GM18502 (cell line): ENCODE results near the gene STAT2.
A peak's percentile ranks its signal among the peaks of the same experiment; 100 is the strongest.
"Not testable (repeated sequence)": the region's sequence is repeated elsewhere in the genome, so short reads cannot be mapped to it uniquely, and the experiment has no call there.

Experiments
- ATAC-seq: cut with Tn5 transposase; IDR thresholded peaks from one replicate; pipeline ENCODE4 v1.9.1; 2021; ENCODE audit warnings: mild to moderate bottlenecking; ENCODE audit not compliant: unreplicated experiment, poor library complexity

The STAT2 gene

DNA sequence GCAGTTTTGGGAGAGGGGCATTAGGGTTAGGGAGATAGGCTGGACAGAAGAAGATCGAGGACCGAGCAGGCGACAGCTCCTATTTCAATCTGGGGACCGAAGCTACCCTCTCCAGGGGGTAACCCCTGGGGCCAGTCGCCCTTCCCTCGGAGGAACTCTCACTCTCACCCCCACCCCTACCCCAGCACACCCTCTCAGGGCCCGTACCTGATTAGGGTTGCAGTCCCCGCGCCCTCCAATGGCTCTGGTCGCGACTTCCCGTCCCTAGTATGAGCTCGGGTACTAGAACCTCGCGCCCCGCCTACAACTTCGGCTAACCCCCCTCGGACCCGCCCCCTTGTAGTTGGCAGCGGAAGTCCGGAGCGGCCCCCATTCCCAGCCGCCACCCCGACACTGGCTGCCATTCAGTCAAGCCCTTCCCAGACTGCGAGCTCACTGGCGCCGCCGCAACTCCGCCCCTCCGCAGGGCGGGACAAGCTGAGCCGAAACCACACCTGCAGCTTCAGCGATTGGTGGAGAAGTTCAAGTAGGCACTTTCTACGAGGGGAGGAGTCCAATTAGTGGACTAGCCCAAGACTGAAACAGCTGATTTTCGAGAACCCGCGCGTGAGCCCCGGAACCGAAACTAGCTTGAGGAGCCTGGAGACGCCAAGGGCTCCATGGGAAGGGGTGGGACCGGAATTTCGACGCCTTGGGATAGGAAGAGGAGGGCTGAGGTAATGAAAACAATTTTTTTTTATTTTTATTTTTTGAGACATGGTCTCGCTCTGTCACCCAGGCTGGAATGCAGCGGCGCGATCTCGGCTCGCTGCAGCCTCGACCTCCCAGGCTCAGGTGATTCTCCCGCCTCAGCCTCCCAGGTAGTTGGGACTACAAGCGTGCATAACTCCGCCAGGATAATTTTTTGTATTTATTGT lies at the start of gene STAT2:
Gene STAT2, minus strand, starts transcription at position 257 of the 917 bp plus-strand sequence. CDS start 3,536 bp downstream, outside the sequence.
- peak; percentile 94 for ATAC-seq

DNA sequence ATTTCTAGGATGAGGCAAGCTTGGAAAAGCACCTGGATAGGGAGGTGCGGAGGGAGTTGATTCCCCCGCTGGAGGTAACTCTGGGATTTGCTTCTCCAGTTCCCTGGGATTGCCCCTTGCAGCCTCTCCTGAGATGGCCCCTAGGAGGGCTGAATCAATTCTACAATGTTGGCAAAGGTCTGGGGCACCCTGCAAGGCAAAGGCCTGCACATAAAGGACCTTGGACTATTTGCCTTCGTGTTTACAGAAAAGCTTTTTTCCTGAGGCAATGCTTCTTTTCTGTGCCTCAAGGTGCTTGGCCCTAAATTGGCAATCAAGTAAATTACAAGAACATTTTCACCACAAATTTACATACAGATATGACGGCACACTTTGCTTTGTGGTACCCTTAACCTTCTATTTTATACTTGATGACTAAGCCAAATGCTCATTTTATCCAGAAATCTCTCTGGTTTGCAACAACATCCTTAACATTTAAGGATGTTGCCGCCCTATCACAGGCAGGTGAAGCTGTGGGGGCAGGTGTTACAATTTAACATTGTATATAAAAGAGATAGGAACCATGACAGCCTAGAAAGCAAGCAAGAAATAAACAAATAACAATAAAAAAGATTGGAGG lies 49.0 kb upstream of the STAT2 start:
- no peak for ATAC-seq

DNA sequence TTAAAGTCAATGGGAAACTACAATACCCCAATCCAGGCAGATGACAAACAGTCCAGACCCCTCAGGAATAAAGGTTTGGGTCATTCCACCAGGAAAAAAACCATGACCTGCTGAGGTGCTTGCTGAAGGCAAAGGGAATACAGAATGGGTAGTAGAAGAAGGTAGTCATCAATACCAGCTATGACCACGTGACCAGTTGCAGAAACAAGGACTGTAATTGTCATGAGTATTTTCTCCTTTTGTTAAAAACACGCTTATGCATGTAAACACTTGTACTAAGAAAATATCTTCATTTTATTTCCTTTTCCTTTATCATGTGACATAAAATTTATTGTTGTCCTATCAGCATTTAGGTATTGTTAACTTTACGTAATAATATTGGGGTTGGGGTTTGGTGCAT lies 44.3 kb upstream of the STAT2 start:
- not testable (repeated sequence) for ATAC-seq

DNA sequence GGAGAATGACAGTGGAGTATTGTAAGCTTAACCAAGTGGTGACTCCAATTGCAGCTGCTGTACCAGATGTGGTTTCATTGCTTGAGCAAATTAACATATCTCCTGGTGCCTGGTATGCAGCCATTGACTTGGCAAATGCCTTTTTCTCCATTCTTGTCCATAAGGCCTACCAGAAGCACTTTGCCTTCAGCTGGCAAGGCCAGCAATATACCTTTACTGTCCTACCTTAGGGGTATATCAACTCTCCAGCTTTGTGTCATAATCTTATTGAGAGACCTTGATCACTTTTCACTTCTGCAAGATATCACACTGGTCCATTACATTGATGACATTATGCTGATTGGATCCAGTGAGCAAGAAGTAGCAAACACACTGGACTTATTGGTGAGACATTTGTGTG lies 41.7 kb upstream of the STAT2 start:
- ATAC-seq, result not testable (repeated sequence)

DNA sequence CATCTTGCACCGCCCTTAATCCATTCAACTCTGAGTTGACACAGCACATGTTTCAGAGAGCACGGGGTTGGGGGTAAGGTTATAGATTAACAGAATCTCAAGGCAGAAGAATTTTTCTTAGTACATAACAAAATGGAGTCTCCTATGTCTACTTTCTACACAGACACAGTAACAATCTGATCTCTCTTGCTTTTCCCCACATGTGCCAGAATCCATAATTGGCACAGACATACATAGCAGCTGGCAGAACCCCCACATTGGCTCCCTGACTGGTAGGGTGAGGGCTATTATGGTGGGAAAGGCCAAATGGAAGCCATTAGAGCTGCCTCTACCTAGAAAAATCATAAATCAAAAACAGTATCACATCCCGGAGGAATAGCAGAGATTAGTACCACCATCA lies 41.2 kb upstream of the STAT2 start:
- not testable (repeated sequence) for ATAC-seq

DNA sequence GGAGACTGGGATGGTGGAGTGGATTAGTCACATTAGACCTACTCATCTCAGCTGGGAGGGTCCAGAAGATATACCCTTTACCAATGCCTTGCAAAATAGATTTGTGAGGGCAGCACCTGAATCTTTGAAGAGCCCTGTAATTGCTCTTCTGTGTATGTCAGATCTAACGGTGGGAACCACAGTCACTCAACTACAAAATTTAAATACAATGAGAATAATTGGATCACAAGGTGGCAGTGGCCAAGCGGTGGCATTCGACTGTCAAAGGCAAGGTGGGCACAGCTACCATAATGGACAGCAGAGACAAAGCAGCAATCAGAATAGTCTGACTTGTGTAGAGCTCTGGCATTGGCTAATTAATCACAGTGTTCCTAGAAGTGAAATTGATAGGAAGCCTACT lies 39.6 kb upstream of the STAT2 start:
- not testable (repeated sequence) for ATAC-seq

DNA sequence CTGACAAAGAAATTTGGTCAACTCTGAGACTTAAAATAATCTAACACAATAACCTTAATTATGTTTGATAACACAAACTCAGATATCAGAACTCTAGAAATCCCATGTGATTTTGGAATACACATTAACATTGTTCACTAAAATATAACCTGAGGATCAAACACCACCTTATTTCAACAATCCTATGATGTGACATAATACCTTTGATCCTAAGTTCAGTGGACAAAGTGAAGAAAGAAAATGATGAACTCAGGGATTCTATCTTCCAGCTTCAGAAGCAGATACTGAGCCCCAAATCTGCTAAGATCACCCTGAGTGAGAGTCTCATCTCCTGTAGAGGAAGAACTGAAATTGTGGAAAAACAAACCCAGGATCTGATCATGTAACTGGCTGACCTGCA lies 38.4 kb upstream of the STAT2 start:
- ATAC-seq, result no peak

DNA sequence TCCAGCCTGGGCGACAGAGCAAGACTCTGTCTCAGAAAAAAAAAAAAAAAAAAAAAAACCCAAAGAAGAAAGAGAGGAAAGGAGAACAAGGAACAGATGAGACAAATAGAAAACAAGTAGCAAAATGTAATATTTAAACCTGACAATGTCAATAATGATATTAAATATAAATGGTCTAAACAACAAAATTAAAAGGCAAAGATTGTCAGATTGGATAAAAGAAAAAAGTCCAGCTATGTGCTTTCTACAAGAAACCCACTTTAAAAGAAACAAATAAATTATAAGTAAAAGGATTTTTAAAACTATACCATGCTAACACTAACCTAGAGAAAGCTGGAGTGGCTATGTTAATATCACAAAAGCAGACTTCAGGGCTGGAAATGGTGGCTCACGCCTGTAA lies 32.4 kb upstream of the STAT2 start:
- no peak for ATAC-seq

DNA sequence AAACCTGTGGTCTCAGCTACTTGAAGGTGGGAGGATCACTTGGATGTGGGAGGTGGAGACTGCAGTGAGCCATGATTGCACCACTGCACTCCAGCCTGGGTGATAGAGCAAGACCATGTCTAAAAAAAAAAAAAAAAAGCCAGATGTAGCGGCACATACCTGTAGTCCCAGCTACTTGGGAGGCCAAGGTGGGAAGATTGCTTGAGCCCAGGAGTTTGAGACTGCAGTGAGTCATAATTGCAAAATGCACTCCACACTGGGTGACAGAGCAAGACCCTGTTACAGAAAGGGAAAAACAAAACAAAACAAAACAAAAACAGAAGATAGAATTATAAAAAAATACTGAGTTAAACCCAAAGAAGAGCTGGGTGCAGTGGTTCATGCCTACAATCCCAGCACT lies 31.8 kb upstream of the STAT2 start:
- no peak for ATAC-seq

DNA sequence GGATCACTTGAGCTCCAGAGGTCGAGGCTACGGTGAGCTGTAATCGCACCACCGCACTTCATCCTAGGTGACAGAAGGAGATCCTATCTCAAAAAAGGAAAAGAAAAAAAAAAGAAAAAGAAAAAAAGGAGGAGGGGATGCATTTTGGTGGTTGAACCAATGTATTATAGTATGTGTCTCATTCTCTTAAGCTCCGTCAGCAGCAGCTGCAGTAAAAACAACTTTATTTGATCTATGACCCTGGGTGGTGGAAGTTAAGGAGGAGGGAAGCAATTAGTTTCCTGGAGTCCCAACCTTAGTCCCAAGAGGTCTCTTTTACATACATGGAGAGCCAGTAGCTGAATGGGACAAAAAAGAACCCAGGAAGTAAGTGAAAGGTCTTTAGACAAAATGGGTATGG lies 29.5 kb upstream of the STAT2 start:
- ATAC-seq, result no peak

DNA sequence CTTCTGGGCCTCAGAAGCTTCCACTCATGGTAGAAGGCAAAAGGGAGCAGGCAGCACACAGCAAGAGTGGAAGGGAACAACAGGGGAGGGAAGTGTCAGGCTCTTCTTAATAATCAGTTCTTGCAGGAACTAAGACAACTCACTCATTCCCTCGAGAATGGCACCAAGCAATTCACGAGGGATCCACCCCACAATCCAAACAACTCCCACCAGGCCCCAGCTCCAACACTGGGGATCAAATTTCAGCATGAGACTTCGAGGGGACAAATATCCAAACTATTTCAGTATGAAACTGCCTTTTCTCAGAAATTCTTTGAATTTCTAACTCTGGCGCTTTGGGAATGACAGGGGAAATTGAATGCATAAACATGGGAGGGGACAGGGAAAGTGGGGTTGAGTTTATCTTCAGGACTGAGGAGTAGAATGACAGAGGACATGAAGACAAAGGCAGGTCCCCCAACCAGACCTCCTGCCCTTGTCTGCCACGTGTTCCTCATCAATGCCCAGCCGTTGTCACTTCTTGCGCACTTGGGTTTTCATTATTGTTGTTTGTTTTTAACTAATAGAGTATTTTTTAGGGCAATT lies 27.3 kb upstream of the STAT2 start:
- no peak for ATAC-seq

DNA sequence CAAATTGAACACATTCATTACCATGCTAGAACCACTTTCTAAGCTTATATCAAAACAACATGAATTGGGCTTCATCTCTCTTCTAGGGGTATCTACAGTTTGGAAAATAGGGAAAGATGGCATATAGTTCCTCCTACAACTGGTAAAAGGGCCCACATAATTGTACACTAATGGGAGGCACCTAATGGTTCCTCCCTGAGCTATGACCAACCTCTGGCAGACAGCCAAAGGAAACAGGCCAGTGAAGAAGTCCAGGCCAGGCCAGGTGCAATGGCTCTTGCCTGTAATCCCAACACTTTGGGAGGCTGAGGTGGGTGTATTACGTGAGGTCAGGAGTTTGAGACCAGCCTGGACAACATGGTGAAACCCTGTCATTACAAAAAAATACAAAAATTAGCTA lies 26.0 kb upstream of the STAT2 start:
- ATAC-seq, result no peak

DNA sequence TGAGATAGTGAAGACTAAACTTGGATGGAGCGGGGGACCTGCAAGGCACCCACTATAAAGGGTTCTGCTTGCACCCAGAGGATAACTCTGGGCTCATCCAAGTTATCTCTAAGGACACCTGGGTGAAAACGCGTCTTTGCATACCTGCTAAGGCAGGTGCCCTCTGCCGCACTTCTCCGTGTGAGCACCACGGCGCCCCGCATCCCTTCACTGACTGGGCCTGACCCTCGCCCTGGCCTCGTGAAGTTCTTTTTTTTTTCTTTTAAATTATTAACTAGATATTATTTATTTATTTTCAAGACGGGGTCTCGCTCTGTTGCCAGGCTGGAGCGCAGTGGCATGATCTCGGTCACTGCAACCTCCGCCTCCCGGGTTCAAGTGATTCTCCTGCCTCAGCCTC lies 22.7 kb upstream of the STAT2 start:
- no peak for ATAC-seq

DNA sequence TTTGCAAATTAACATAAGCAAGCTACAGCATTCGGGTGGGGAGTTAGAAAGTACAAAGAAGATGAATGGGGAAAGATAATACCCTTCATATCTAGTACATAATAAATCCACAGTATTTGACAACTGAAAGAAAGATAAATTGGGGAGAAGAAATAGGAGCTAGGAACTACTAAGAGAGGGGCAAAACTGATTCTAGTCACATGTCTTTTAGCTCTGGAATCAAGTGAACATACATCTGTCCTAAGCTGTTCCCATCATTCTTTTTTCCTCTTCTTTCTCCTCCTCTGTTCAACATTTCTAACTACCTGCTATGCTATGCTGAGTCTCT lies 18.0 kb upstream of the STAT2 start:
- ATAC-seq, result no peak

DNA sequence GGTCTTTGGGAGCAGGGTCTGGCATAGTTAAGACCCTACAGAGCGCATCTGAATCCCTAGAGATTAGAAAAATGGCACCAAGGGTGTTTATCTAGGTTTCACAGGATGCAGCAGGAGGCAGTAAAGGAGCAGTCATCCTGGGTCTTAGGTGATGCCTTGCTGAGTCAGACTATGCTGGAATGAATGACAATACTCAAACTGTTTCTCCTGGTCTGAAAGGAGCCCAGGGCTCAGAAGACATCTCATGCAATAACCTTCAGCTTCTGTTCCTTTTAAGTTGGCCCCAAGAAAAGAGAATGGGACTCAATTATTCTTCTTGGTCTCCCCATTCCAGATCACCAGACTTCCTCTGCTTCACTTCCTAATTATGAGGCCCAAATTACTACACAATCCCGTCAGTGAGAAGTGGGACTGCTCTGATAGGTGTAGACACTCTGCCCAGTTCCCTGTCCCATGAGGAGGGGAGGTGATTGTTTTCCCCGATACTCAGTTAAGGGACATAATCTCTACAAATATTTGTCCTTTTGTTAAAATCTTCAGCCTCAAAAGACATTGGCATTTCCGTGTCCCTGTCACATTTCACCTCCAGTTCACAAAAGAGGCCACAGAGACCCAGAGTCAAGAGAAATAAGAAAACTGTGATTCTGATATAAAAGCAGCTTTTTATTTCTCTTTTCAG lies 17.5 kb upstream of the STAT2 start:
- ATAC-seq, result no peak

DNA sequence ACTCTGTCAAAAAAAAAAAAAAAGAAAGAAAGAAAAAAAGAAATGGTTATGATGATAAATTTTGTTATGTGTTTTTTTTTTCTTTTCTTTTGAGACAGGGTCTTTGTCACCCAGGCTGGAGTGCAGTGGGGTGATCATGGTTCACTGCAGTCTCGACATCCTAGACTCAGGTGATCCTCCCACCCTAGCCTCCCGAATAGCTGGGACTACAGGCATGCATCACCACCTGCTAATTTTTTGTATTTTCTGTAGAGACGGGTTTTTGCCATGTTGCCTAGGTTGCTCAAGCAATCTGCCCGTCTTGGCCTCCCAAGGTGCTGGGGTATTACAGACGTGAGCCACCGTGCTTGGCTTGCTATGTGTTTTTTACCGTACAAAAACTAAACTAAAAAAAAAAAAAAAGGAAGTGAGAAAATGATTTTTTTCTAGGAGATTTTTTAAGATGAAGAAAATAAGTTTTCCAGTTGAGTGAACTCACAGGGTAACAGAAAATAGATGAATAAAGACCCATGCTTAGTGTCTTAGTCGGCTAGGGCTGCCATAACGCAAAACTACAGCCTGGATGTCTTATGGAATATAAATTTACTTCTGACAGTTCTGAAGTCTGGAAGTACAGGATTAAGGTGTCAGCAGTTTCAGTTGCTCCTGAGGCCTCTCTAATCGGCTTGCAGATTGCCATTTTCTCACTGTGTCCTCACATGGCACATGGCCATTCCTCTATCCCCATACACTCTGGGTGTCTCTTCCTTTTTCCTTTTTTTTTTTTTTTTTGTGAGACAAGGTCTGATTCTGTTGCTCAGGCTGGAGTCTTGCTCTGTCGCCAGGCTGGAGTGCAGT lies 15.9 kb upstream of the STAT2 start:
- peak; percentile 76 for ATAC-seq

DNA sequence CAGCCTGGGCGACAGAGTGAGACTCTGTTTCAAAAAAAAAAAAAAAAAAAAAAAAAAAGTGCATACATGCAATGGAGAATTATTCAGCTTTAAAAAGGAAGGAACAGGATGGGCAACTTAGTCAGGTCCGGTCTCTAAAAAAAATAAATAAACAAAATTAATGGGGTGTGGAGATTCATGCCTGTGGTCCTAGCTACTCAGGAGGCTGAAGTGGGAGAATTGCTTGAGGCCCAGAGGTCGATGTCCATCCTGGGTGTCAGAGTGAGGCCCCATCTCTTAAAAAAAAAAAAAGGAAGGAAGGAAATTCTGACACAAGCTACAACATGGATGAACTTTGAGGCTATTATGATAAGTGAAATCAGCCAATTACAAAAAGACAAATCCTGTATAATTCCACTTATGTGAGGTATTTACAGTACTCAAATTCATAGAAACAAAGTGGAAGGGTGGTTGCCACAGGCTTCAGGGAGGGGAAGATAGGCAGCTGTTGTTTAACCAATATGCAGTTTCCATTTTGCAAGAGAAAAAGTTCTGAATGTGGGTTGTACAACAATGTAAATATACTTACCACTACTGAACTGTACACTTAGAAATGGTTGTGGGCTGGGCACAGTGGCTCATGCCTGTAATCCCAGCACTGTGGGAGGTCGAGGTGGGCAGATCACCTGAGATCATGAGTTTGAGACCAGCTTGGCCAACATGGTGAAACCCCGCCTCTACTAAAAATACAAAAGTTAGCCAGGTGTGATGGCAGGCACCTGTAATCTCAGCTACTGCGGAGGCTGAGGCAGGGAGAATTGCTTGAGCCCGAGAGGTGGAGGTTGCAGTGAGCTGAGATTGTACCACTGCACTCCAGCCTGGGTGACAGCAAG lies 15.1 kb upstream of the STAT2 start:
- ATAC-seq, result peak; percentile 36

DNA sequence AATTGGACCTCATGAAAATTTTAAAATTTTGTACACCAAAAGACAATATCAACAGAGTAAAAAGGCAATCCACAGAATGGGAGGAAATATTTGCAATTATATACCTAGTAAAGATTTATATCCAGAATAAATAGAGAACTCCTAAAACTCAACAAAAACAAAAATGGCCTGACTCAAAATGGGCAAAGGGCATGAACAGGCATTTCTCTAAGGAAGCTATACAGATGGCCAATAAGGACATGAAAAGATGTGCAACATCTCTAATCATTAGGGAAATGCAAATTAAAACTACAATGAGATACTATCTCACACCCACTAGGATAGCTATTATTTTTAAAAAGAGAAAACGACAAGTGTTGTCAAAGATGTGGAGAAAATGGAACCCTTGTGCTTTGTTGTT lies 13.6 kb upstream of the STAT2 start:
- no peak for ATAC-seq

DNA sequence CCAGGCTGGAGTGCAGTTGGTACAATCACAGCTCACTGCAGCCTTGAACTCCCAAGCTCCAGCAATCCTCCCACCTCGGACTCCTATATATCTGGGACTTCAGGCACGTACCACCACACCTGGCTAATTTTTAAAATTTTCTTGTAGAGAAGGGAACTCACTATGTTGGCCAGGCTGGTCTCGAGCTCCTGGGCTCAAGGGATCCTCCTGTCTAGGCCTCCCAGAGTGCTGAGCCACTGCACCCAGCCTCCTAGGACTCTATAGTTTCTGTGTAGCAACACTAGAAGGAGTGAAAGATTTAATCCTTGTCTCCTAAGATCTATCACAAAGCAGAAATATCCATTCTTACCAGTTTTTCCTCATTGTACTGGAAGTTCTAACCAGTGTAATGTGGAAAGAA lies 7.0 kb upstream of the STAT2 start:
- ATAC-seq, result no peak
